GM12872 (cell line): ENCODE data around the gene AHRR.

Source experiments
- CTCF ChIP-seq: IDR thresholded peaks from 3 replicates; pipeline ENCODE4 v1.5.1; 2011; ENCODE audit warnings: low read depth, mild to moderate bottlenecking, low read length, moderate library complexity; ENCODE audit not compliant: insufficient read depth

AHRR gene

GRCh38 chr5:436641-436975 lies 115.1 kb downstream of the AHRR start:
- TF ChIP-seq CTCF = no peak

- TF ChIP-seq CTCF = no peak
Measured at GRCh38 chr5:437281-437771, 115.8 kb downstream of the AHRR start.

- TF ChIP-seq CTCF = no peak
Measured at GRCh38 chr5:438481-438981, 117.0 kb downstream of the AHRR start.

- TF ChIP-seq CTCF = no peak
Measured at GRCh38 chr5:439181-439580, 117.7 kb downstream of the AHRR start.

GRCh38 chr5:439636-440035 lies 118.1 kb downstream of the AHRR start:
- no peak for TF ChIP-seq CTCF

GRCh38 chr5:440401-441201 lies 119.1 kb downstream of the AHRR start:
- no peak for TF ChIP-seq CTCF

- TF ChIP-seq CTCF = no peak
Measured at GRCh38 chr5:441996-442334, 120.5 kb downstream of the AHRR start.
